ENCODE data around the gene RNF34.
"Not testable (repeated sequence)": the region's sequence is repeated elsewhere in the genome, so short reads cannot be mapped to it uniquely, and the experiment has no call there.

Gene RNF34, protein sequence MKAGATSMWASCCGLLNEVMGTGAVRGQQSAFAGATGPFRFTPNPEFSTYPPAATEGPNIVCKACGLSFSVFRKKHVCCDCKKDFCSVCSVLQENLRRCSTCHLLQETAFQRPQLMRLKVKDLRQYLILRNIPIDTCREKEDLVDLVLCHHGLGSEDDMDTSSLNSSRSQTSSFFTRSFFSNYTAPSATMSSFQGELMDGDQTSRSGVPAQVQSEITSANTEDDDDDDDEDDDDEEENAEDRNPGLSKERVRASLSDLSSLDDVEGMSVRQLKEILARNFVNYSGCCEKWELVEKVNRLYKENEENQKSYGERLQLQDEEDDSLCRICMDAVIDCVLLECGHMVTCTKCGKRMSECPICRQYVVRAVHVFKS

DNA sequence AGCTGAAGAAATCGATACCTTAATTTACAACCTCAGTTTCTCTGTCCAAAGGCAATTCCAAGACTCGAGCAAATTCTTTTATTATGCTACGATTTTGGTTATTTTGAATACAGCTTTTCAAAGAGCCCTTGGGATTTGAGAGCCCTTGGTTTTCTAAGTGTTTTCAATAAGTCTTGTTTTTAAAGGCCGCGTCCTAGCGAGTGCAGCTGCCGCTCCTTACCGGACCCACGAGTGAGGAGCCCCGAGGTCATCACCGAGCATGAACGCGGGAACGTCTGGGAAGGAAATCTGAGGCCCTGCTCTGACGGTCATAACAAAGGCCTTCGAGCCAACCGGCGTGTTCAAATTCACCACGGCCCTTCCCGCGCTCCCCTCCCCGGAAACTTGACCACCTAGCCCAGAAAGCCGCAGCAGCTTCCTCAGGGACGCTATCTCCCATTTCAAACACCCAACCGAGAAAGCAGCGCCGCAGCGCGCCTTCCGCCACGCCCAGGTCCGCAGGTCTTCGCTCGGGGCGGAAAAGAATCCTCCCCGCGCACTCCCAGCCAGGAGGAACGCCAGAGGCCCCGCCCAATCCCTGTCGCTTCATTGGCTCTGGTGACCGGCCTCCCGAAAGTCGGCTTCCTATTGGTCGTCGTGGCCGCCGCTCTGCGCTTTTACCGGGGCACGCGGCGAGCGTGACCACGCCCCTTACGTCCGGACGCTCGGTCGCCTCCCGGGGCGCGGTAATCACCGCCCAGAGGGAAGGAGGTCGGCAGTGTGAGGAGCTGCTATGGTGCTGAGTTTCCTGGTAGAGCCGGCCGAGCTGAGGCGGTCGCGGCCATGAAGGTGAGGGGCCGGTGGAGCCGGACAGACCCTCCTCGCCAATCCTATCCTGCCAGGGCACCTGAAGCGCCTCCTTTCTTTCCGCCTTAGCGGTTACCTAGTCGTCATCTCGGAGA, at the start of gene RNF34:
TSS of gene RNF34 (plus strand) at position 728 of the 941 bp plus-strand sequence. CDS start at position 823, 95 bp downstream.
- DNase-seq (ENCODE audit: low spot score): peak; percentile 92

DNA sequence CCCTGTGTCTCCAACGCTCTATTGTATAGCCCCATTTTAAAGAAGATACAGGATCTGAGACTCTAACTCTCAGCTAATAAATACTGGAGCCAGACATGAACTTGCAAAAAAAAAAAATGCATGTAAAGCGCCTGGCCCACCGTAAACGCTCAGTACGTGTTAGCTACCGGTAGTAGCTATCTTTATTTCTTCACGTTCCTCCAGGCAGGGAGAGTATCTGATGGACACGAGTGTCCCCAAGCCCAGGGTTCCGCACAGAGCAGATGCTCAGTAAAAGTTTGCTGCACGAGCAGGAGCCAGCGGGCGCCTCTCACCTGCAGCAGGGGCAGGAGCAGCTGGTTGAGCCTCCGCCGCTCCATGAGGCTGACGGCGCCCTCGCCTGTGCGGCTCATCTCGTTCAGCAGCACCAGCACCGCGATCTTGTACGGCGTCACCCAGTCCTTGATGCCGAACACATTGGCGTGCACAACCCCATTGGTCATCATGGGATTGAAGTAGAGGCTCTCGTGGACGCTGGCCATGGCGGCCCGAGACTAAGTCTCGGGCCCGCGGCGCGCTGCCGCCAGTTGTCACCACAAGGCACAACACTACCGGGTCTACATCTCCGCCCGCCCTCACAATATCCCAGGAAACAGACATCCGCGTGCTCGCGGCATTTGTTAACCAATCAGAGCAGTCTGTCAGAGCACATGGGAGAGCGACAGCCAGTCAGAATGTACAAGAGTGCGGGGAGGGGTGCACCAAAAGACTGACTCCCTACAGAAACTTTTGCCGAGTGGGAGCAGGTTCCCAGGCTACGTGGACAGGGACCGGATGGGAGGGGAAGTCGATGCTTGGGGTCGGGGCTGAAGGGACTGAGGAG, 47.9 kb upstream of the RNF34 start, which contains the start of gene ANAPC5:
TSS of gene ANAPC5 (minus strand) at position 592 of the 862 bp plus-strand sequence. CDS start at position 521, 71 bp downstream.
- DNase-seq (ENCODE audit: low spot score): peak; percentile 98

DNA sequence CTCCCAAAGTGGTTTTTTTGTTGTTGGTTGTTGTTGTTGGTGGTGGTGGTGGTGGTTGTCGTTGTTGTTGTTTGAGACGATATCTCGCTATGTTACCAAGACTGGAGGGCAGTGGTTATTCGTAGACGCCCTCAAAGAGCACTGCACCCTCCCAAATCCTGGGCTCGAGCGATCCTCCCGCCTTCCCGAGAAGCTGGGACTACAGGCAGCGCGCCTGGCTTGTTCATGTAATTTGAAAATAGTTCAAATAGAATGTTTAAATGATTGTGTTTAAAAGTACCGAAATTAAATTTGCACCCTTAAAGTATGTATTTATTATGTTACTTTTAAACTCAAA, 47.3 kb upstream of the RNF34 start:
- no peak for DNase-seq (ENCODE audit: low spot score)

DNA sequence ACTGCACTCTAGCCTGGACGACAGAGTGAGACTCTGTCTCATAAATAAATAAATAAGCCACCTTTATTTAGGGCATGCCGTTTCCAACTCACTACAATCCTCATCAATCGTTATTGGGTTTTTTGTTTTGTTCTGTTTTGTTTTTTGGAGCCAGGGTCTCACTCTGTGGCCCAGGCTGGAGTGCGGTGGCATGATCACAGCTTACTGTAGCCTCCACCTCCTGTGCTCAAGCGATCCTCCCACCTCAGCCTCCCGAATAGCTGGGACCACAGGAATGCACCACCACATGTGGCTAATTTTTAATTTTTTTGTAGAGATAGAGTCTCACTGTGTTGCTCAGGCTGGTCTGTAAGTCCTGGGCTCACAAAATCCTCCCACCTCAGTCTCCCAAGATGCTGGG, 44.1 kb upstream of the RNF34 start:
- DNase-seq (ENCODE audit: low spot score): no peak

DNA sequence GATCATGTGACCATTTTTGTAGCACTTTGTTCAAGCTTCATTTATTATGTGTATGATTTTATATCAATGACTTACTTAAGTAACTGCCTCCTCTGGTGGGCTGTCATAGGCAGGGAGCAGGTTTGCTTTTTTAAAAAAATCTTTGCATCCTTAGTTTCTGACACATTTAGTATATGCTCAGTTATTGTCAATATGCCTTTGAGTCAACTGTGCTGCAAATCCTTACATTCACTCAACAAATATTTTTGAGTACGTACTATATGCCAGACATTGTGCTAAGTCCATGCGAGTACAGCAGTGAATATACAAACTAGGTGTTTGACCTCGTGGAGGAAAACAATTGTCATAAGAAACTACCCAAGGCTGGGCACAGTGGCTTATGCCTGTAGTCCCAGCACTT, 43.3 kb upstream of the RNF34 start:
- no peak for DNase-seq (ENCODE audit: low spot score)

DNA sequence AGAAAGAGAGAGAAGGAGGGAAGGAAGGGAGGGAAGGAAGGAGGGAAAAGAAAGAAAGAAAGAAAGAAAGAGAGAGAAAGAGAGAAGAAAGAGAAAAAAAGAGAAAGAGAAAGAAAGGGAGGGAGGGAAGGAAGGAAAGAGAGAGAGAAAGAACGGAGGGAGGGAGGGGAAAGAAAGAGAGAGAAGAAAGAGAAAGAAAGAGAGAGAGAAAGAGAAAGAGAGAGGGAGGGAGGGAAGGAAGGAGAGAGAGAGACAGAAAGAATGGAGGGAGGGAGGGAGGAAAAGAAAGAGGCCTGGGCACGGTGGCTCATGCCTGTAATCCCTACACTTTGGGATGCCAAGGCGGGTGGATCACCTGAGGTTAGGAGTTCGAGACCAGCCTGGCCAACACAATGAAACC, 42.6 kb upstream of the RNF34 start:
- no peak for DNase-seq (ENCODE audit: low spot score)

DNA sequence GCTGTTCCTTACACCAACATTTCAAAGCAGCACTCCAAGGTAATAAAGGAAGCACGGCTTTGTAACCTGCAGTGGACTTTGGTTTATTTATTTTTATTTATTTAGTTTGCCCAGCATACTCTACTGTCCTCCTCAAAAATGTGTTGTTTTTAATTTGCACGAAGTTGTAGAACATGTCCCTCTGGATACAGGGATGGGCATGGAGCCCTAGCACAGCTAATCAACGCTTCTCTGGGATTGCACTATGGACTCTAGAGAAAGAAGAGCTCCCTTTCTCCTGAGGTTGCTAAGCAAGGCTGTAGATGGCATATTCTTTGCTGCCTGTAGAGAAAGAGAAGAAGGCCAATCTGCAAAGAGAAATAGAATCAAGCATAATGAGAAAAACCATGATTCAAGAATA, 41.8 kb upstream of the RNF34 start:
- no peak for DNase-seq (ENCODE audit: low spot score)

DNA sequence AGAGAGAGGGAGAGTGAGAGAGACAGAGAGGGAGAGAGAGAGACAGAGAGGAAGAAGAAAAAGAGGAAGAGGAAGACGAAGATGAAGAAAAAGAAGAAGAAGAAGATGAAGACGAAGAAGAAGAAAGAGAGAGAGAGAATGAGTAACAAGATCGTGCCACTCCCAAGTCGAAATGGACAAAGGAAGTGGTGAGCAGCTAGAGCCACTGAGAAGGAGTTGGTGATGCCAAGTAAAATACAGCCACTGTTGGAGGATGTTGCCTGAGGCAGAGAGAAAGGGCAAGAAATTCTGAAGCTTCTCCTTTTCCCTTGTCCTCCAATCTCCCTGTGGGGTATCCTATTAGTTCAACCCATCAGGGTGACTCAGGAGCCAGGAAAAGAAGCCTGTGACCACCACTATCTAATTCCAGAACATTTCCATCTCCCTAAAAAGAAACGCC, 35.2 kb upstream of the RNF34 start:
- peak; percentile 65 for DNase-seq (ENCODE audit: low spot score)

DNA sequence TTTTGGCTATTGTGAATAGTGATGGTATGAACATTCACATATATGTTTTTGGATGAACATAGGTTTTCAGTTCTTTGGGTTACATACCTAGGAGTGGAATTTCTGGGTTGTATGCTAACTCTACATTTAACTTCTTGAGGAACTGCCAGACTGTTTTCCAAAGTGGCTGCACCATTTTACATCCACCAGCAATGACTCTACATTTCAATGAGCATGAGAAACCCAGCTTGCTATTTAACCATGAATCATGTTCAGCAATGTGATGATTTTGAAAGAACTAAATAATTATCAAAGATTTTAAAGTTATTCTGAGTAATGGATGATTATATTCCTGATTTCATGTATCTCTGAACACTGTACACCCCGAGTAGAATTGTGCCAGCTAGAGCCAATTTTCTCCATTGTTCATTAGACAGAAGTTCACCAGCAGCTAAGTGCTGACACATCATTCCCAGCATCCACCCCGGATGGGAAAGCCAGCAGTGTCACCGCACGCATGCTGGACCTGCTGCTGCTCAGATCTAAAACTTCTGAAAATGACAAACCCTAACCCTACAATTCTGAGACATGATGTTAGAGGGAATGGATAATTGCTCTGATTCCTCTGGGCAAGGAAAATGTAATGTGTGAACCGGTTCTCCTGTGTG, 34.4 kb upstream of the RNF34 start:
- no peak for DNase-seq (ENCODE audit: low spot score)

DNA sequence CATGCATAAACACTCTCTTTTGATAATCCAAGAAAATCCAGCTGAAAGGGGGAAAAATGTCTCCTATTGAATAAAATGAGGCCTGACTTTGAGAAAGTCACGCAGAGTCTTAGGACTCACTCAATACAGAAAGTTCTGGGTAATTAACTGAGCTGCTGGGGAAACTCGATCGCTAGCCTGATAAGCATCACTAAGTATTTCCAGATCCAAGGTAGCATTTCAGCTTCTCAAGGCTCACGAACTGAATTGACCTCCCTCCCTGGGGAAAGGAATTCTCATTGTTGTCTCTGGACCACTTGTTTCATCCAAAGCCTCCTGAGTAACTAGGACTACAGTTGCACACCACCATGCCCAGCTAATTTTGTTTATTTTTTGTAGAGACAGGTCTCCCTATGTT, 33.9 kb upstream of the RNF34 start:
- no peak for DNase-seq (ENCODE audit: low spot score)

DNA sequence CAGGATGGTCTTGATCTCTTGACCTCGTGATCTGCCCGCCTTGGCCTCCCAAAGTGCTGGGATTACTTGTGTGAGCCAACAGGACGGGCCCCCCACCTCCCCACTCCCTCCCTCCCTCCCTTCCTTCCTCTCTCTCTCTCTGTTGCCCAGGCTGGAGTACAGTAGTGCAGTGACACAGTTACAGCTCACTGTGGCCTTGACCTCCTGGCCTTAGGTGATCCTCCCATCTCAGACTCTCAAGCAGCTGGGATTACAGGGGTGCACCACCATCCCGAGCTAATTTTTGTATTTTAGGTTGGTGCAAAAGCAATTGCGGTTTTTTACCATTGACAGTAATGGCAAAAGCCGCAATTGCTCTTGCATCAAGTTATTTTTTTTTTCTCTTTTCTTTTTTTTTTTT, 28.5 kb upstream of the RNF34 start:
- no peak for DNase-seq (ENCODE audit: low spot score)

DNA sequence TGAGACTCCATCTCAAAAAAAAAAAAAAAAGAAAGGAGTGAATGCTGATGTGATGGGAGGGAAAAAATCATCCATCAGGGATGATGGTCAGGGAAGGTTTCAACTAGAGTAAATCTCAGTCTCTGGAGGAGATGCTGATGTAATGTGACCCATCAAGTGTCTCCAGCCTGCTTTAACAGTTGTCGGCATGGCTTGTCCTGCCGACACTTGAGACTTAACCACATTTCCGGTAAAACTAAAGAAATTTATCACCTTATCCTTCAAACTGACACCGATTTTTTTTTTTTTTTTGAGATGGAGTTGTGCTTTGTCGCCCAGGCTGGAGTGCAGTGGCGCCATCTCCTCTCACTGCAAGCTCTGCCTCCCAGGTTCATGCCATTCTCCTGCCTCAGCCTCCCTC, 26.2 kb upstream of the RNF34 start:
- no peak for DNase-seq (ENCODE audit: low spot score)

DNA sequence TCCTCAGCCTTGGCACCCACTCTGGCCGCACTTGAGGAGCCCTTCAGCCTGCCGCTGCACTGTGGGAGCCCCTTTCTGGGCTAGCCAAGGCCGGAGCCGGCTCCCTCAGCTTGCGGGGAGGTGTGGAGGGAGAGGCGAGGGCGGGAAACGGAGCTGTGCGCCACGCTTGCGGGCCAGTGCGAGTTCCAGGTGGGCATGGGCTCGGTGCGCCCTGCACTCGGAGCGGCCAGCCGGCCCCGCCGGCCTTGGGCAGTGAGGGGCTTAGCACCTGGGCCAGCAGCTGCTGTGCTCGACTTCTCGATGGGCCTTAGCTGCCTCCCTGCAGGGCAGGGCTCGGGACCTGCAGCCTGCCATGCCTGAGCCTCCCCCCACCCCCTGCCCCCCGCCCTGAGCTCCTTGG, 25.6 kb upstream of the RNF34 start:
- DNase-seq (ENCODE audit: low spot score): not testable (repeated sequence)

DNA sequence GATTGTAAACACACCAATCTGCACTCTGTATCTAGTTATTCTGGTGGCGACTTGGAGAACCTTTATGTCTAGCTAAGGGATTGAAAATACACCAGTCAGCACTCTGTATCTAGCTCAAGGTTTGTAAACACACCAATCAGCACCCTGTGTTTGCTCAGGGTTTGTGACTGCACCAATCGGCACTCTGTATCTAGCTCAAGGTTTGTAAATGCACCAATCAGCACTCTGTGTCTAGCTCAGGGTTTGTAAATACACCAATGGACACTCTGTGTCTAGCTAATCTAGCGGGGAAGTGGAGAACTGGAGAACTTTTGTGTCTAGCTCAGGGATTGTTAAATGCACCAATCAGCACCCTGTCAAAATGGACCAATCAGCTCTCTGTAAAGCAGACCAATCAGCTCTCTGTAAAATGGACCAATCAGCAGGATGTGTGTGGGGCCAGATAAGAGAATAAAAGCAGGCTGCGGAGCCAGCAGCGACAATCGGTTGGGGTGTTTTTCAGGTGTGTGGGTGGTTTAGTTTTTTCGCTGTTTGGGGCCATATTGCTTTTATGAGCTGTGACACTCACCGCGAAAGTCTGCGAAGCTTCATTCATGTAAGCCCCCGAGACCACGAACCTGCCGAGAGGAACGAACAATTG, 24.9 kb upstream of the RNF34 start:
- DNase-seq (ENCODE audit: low spot score): not testable (repeated sequence)

DNA sequence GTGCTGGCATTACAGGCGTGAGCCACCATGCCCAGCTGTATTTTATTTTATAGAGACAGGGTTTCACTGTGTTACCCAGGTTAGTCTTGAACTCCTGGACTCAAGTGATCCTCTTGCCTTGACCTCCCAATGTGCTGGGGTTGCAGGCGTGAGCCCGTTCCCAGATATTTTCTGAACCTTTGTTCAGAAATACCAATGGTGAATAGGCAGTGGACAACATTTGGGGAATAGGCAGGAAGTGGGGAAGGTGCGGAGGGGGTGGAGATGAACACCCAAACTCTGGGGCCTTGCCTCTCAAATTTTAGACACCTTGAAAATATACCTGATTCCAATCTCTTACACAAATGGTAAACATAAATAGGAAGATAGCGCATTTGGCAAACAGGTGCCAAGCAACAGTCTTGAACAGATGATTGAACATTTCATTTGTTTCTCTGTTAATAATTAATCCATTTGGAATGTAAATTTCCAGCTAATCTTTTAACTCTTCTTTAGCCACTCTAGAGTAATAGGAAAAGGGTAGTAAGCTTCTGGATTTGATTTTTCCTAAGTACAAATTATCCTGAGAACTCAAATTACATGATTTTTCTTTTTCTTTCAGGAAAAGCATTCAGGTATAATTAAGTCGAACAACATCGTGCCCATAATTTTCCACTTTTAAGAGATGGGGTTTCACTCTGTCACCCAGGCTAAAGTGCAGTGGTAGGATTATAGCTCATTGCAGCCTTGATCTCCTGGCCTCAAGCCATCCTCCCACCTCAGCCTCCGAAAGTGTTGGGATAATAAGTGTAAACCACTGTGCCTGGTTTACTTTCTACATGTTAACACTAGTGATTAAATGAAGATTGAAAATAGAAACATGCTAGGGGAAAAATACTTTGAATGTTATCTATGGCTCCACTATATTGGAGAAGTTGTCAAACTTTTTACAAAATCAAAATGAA, 22.9 kb upstream of the RNF34 start:
- no peak for DNase-seq (ENCODE audit: low spot score)

DNA sequence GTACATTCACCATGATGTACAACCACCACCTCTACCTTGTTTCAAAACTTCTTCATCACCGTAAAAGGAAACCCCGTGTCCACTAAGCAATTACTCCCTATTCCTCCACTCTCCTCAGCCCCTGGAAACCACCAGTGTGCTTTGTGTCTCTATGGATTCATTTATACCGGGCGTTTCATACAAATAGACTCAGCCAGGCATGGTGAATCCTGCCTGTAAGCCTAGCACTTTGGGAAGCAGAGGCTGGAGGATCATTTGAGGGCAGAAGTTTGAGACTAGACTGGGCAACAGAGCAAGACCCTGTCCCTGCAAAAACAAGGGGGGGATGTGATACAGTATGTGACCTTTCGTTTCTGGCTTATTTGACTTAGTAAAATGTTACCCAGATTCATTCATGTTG, 21.2 kb upstream of the RNF34 start:
- DNase-seq (ENCODE audit: low spot score): no peak

DNA sequence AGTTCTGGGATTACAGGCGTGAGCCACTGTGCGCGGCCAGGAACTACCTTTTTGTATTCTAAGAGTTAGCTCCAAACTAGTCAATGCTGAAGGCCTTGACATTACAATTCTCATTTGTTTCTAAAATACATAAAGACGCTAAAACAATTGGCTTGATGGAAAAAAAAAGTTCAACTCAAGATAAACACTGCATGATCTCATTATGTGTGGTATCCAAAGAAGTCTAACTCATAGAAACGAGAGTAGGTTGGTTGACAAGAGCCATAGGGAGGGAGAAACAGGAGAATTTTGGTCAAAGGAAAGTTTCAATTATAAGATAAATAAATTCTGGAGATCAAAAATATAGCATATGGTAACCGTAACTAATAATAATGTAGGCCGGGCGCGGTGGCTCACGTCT, 20.0 kb upstream of the RNF34 start:
- no peak for DNase-seq (ENCODE audit: low spot score)

DNA sequence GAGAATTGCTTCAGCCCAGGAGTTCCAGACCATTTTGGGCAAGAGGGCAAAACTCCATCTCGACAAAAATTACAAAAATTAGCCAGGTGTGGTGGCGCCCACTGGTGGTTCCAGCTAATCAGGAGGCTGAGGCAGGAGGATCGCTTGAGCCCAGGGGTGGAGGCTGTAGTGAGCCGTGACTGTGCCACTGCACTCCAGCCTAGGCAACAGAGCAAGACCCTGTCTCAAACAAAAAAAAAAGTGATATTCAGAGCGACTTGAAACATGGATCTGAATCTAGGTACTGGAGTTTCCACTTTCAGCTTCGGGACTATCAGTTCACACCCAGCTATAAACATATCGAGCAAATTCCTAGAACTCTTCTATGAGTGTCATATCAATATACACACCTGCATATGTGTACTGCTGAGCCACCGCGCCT, 16.3 kb upstream of the RNF34 start:
- no peak for DNase-seq (ENCODE audit: low spot score)

DNA sequence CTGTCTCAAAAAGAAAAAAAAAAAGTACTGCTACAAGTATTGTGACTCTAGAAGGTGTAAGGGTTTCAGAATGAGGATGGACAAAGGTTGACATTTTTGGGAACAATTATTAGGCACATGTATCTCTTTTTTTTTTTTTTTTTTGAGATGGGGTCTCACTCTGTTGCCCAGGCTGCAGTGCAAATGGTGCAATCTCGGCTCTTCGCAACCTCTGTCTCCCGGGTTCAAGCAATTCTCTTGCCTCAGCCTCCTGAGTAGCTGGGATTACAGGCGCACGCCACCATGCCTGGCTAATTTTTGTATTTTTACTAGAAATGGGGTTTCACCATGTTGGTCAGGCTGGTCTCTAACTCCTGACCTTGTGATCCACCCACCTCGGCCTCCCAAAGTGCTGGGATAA, 15.0 kb upstream of the RNF34 start:
- DNase-seq (ENCODE audit: low spot score): not testable (repeated sequence)

DNA sequence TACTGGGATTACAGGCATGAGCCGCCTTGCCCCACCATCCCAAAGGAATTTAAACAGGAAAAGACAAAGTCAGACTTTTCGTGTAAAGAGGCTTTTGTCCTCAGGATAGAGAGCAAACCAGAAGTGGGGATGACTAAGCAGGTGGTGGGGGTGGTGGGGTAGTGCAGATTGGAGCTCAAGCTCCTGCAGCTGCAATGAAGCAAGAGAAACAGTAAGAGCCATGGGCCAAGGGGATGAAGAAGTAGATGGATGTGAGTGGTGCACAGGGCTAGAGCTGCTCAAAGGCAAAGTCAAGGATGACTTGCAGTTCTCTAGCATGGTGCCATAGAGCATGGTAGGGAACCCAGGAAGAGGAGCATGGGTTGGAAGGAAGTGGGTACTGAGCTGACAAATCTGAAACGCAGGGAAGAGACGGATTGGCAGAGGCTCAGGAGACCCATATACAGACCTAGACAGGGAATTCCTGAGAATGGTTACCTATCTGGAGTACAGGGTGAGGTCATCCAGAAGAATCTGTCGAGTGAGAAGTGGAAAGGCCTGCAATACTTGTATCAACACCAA, 11.4 kb upstream of the RNF34 start:
- DNase-seq (ENCODE audit: low spot score): peak; percentile 82
